KMS-11 (cell line): ENCODE data around the gene ABTB2.
"Not testable (repeated sequence)": the region's sequence is repeated elsewhere in the genome, so short reads cannot be mapped to it uniquely, and the experiment has no call there.

Experiments
- H2AFZ ChIP-seq: fragments of 200-600 bp; sonication (generic); 2 replicates; pipeline ENCODE4 v1.6.1; 2016; ENCODE audit warnings: antibody characterized with exemption, mixed run types, low read depth
- H3K27ac ChIP-seq: fragments of 200-600 bp; sonication (generic); 2 replicates; pipeline ENCODE4 v1.6.1; 2016; ENCODE audit warnings: mild to moderate bottlenecking, mixed run types
- H3K27me3 ChIP-seq: fragments of 200-600 bp; sonication (generic); 2 replicates; pipeline ENCODE4 v1.6.1; 2017; ENCODE audit warnings: mild to moderate bottlenecking, low read depth, mixed run types, moderate library complexity; ENCODE audit not compliant: insufficient read depth
- H3K36me3 ChIP-seq: fragments of 200-600 bp; sonication (generic); 2 replicates; pipeline ENCODE4 v1.6.1; 2017; ENCODE audit warnings: mild to moderate bottlenecking, mixed run types; ENCODE audit not compliant: insufficient read depth
- H3K4me1 ChIP-seq: fragments of 200-600 bp; sonication (generic); 2 replicates; pipeline ENCODE4 v1.6.1; 2016; ENCODE audit warnings: mild to moderate bottlenecking, low read depth, mixed run types; ENCODE audit not compliant: poor library complexity, severe bottlenecking
- H3K4me2 ChIP-seq: fragments of 200-600 bp; sonication (generic); 2 replicates; pipeline ENCODE4 v1.7.0; 2016; ENCODE audit warnings: mild to moderate bottlenecking, mixed run types
- H3K4me3 ChIP-seq: fragments of 200-600 bp; sonication (generic); IDR thresholded peaks from 2 replicates; pipeline ENCODE4 v1.6.1; 2017; ENCODE audit warnings: low read depth, low read length, mixed read lengths; ENCODE audit not compliant: insufficient read depth
- H3K79me2 ChIP-seq: fragments of 200-600 bp; sonication (generic); 2 replicates; pipeline ENCODE4 v1.6.1; 2016; ENCODE audit warnings: low read depth, mixed run types; ENCODE audit not compliant: insufficient read depth
- H3K9ac ChIP-seq: fragments of 200-600 bp; sonication (generic); 2 replicates; pipeline ENCODE4 v1.6.1; 2016; ENCODE audit warnings: mild to moderate bottlenecking, mixed run types
- H4K20me1 ChIP-seq: fragments of 200-600 bp; sonication (generic); 2 replicates; pipeline ENCODE4 v1.6.1; 2016; ENCODE audit warnings: mild to moderate bottlenecking, mixed run types; ENCODE audit not compliant: insufficient read depth
- CTCF ChIP-seq: fragments of 200-600 bp; sonication (generic); conservative IDR thresholded peaks from 2 replicates; pipeline ENCODE4 v1.6.1; 2017; ENCODE audit warnings: low read depth, mild to moderate bottlenecking, antibody characterized with exemption, low read length, moderate library complexity, mixed read lengths

The ABTB2 gene

DNA sequence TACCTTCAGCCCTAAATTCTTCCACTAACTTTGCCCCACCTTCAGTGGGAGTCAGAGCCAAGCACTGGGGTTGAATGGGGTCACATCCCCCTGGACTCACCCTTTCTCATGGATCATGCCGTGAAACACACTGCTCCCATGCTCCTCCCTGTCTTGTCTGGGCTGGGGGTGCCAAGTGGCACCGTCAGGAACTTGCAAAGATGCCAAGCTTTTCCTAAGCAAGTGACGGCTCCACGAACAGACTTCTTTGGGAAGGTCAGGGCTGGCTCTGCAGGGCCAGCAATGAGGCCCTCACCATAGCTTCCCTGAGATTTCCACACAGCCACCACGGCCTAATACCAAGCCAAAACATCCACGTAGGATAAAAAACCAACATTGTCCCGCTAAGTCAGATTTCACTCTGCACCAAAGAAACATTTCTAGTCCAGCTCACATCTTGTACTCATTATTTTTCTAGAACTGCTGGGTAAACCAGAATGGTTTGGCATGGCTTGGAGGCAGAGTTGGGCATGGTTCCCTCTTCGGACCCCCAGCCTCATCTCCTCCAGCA is 175.9 kb downstream of the ABTB2 start:
- no peak for TF ChIP-seq CTCF
- no peaks in the 10 kb centered on the region for H3K36me3 ChIP-seq
- no peaks in the 10 kb centered on the region for H3K4me1 ChIP-seq
- no peaks in the 10 kb centered on the region for H4K20me1 ChIP-seq
- no peak overlapping the region for H2AFZ ChIP-seq
- H3K27ac ChIP-seq, result no peak overlapping the region
- H3K27me3 ChIP-seq, result no peaks in the 10 kb centered on the region
- no peaks in the 10 kb centered on the region for H3K79me2 ChIP-seq
- H3K9ac ChIP-seq, result no peak overlapping the region
- no peak overlapping the region for H3K4me2 ChIP-seq
- no peak overlapping the region for H3K4me3 ChIP-seq

DNA sequence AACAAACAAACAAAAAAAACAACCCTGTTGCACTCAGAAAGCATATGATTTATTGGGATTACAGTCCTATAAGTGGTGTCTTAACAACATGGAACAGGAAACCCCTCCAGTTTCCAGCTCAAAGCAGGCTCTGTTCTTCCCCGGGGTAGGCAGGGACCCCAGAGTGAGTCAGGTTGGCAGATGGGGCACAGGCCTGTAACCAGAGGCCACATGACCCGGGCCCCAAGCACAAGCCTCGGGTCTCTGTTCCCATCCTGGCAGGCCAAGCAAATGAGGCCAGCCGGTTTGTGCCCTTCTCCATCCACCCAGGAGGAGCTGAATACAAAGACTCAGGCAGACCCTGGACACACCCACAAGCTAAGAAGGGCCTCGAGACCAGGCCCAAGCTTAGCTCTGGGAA is 176.6 kb downstream of the ABTB2 start:
- H2AFZ ChIP-seq, result no peak overlapping the region
- H3K9ac ChIP-seq, result no peak overlapping the region
- H3K27me3 ChIP-seq, result no peaks in the 10 kb centered on the region
- H3K4me1 ChIP-seq, result no peaks in the 10 kb centered on the region
- TF ChIP-seq CTCF, result no peak
- no peak overlapping the region for H3K4me2 ChIP-seq
- no peaks in the 10 kb centered on the region for H3K36me3 ChIP-seq
- H4K20me1 ChIP-seq, result no peaks in the 10 kb centered on the region
- no peak overlapping the region for H3K27ac ChIP-seq
- H3K4me3 ChIP-seq, result no peak overlapping the region
- H3K79me2 ChIP-seq, result no peaks in the 10 kb centered on the region

- not testable (repeated sequence) for H3K27ac ChIP-seq, H3K36me3 ChIP-seq, H3K4me3 ChIP-seq, H3K4me1 ChIP-seq, H3K4me2 ChIP-seq, H3K27me3 ChIP-seq, H4K20me1 ChIP-seq, H2AFZ ChIP-seq, H3K9ac ChIP-seq, H3K79me2 ChIP-seq
Observed at GRCh38 chr11:34180814-34181165, 177.0 kb downstream of the ABTB2 start.

- H2AFZ ChIP-seq, result no peak overlapping the region
- no peak overlapping the region for H3K27ac ChIP-seq
Observed at GRCh38 chr11:34180040-34180813, 177.6 kb downstream of the ABTB2 start.

More at GRCh38 chr11:34180040-34180813, 177.6 kb downstream of the ABTB2 start:
- no peak overlapping the region for H3K4me2 ChIP-seq
- no peaks in the 10 kb centered on the region for H4K20me1 ChIP-seq
- no peaks in the 10 kb centered on the region for H3K27me3 ChIP-seq
- H3K4me3 ChIP-seq, result no peak overlapping the region
- H3K36me3 ChIP-seq, result no peaks in the 10 kb centered on the region
- TF ChIP-seq CTCF, result no peak
- no peak overlapping the region for H3K9ac ChIP-seq
- H3K4me1 ChIP-seq, result peaks cover 4% of the 10 kb centered on the region
- H3K79me2 ChIP-seq, result no peaks in the 10 kb centered on the region
